GM21825 (cell line): Measurements from ENCODE around the gene SNRNP70.
"Not testable (repeated sequence)": the region's sequence is repeated elsewhere in the genome, so short reads cannot be mapped to it uniquely, and the experiment has no call there.

Experiments
- ATAC-seq: cut with Tn5 transposase; IDR thresholded peaks from one replicate; pipeline ENCODE4 v1.9.1; 2021; ENCODE audit warnings: mild to moderate bottlenecking, moderate library complexity; ENCODE audit not compliant: unreplicated experiment

The SNRNP70 gene, protein sequence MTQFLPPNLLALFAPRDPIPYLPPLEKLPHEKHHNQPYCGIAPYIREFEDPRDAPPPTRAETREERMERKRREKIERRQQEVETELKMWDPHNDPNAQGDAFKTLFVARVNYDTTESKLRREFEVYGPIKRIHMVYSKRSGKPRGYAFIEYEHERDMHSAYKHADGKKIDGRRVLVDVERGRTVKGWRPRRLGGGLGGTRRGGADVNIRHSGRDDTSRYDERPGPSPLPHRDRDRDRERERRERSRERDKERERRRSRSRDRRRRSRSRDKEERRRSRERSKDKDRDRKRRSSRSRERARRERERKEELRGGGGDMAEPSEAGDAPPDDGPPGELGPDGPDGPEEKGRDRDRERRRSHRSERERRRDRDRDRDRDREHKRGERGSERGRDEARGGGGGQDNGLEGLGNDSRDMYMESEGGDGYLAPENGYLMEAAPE

DNA sequence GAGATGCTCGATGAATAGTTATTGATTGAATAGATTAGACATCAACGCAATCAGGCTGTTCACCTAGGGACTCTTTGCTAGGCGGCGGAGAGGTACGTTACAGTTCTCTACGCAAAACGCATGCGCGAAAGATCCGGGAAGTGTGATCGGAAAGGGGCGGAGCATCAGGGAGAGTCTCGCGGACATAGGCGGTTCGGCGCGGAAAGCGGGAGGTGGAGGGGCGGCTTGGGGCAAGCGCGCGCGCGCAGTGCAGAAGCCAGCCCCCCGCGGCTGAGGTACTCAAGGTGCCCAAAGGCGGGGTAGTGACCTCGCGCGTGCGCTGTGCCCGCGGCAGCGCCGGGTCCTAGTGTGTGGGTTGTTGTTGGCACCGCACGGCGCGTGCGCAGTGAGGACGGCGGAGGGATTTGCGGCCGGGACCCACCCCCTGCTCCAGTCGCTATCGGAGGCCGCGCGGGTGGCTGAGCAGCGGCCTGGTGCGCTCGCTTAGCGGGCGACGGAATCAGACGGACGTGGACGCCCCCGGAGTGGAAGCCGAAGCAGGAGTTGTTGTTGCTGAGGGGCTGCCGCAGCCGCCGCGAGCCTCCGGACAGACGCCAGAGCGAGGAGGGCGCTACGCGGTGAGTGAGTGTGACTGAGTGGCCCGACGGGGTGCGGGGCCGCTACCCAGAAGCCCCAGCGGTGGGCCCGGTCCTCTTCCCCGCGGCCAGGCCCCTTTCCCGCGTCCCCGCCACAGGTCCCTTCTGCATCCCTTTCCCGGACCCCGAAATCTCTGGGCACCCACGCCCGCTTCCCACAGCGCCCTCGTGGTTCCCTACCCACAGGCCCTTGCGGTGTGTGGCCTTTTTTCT is at the start of gene SNRNP70:
Gene SNRNP70 (plus strand): TSS at position 432 of the 848 bp plus-strand sequence. CDS start 964 bp downstream, outside the sequence.
- ATAC-seq, result peak; percentile 76

DNA sequence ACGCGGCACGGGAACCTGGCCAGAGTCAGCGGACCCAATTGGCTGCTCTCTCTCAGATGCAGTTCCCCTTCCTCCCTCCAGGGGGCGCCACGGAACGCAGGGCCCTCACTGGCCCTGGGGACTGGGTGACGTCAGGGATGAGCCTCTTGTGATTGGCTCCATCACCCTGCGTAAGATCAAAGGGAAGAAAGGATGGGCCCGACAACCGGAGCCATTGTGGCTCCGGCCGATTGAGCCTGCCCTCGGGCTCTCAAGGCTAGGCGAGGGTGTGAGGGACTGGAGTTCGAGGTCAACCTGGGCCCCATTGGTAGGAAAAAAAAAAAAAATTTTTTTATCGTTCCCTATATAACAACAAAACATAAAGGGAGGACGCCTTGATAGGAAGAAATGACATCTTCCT is 48.4 kb upstream of the SNRNP70 start, which contains the start of gene CGB1:
Gene CGB1 (minus strand): TSS at position 81 of the 400 bp plus-strand sequence. CDS start 184 bp downstream, outside the sequence.
- not testable (repeated sequence) for ATAC-seq

DNA sequence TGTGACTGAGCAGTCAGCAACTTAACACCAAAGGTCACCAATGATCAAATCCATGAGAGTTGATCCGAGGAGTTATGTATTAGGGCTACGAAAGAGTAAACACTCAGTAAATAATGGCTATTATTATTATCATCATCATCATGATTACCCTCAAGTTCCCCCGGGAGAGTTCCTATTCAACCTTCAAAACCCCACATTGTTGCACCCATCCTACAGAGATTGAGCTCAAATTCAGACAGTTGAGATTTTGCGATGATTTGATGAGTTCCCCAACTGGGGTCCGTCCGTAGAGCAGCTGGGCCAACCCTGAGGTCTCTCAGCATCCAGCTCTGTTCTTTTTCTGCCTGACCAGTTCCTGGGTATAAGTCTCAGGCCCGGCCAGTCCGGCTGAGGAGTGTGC is 47.1 kb upstream of the SNRNP70 start:
- ATAC-seq, result not testable (repeated sequence)

DNA sequence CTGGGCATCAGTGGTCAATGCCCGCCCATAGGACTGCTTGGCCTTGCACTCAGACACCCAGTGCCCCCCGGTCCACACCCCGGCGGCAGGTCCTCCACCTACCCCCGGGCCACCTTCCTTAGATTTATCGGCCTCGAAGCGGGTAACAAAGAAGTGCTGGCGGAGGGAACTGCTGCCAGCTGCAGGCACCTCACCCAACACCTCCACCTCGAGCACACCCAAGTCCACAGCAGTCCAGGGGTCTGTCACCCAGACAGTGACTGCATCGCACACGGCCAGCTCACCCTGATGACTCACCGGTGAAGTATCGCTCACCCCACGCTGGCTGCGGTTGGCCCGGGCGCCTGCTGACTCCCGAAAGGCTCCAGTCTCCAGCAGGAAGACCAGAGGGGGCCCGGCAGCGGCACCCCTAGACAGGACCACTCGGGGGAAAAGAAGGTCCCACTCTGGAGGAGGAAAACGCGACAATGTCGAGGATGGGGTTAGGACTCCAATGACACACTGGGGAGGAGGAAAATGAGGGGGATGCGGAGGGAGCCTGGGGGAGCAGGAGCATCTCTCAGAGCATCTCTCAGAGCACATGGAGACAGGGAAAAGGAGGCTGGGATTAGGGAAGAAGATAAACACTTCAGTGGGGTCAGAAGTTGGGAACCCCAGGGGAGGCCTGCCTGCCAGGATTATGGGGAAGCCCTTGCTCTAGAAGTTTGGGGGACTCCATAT is 46.5 kb upstream of the SNRNP70 start:
- not testable (repeated sequence) for ATAC-seq

DNA sequence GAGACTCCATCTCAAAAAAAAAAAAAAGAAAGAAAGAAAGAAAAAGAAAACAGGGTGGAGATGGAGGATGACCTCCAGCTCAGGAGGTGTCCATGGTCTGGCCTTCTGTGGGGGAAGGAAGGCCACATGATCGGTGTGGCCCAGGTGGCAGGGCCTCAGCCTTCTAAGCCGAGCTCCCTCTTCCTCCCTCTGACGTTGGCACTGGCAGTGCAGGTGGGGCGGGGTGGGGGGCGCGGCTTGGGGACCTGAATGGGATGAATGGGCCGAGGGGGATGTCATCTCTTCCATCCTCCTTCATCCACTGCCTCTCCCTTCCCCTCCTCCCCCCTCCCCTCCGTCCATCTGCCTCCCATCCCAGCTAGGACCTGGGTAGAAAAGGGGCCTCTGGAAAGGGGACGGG is 45.5 kb upstream of the SNRNP70 start:
- not testable (repeated sequence) for ATAC-seq

DNA sequence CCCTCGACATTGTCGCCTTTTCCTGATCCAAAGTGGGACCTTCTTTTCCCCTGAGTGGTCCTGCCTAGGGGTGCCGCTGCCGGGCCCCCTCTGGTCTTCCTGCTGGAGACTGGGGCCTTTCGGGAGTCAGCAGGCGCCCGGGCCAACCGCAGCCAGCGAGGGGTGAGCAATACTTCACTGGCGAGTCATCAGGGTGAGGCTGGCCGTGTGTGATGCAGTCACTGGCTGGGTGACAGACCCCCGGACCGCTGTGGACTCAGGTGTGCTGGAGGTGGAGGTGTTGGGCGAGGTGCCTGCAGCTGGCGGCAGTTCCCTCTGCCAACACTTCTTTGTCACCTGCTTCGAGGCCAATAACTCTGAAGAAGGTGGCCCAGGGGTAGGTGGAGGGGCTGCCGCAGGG is 43.1 kb upstream of the SNRNP70 start:
- no peak for ATAC-seq

DNA sequence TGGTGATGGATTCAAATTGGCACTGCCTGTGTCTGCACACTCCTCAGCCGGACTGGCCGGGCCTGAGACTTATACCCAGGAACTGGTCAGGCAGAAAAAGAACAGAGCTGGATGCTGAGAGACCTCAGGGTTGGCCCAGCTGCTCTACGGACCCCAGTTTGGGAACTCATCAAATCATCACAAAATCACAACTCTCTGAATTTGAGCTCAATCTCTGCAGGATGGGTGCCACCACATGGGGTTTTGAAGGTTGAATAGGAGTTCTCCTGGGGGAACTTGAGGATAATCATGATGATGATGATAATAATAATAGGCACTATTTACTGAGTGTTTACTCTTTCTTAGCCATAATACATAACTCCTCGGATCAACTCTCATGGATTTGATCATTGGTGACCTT is 42.6 kb upstream of the SNRNP70 start:
- ATAC-seq, result not testable (repeated sequence)

DNA sequence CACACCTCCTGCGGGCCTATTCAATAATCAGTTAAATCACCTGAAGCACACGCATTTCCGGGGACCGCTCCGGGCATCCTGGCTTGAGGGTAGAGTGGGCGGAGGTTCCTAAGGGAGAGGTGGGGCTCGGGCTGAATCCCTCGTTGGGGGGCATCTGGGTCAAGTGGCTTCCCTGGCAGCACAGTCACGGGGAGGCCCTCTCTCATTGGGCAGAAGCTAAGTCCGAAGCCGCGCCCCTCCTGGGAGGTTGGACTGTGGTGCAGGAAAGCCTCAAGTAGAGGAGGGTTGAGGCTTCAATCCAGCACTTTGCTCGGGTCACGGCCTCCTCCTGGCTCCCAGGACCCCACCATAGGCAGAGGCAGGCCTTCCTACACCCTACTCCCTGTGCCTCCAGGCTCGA is 41.7 kb upstream of the SNRNP70 start, which contains the start of gene CGB5:
Gene CGB5 (plus strand): TSS at position 301 of the 400 bp plus-strand sequence. CDS start 362 bp downstream, outside the sequence.
- not testable (repeated sequence) for ATAC-seq

DNA sequence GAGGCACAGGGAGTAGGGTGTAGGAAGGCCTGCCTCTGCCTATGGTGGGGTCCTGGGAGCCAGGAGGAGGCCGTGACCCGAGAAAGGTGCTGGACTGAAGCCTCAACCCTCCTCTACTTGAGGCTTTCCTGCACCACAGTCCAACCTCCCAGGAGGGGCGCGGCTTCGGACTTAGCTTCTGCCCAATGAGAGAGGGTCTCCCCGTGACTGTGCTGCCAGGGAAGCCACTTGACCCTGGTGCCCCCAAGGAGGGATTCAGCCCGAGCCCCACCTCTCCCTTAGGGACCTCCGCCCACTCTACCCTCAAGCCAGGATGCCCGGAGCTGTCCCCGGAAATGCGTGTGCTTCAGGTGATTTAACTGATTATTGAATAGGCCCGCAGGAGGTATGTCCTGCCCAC is 36.2 kb upstream of the SNRNP70 start, which contains the start of gene CGB8:
Gene CGB8 (minus strand): TSS at position 101 of the 400 bp plus-strand sequence. CDS start 372 bp downstream, outside the sequence.
- ATAC-seq, result not testable (repeated sequence)

DNA sequence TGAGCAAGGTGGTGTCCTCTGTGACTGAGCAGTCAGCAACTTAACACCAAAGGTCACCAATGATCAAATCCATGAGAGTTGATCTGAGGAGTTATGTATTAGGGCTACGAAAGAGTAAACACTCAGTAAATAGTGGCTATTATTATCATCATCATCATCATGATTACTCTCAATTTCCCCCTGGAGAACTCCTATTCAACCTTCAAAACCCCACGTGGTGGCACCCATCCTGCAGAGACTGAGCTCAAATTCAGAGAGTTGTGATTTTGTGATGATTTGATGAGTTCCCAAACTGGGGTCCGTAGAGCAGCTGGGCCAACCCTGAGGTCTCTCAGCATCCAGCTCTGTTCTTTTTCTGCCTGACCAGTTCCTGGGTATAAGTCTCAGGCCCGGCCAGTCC is 35.4 kb upstream of the SNRNP70 start:
- ATAC-seq, result not testable (repeated sequence)

DNA sequence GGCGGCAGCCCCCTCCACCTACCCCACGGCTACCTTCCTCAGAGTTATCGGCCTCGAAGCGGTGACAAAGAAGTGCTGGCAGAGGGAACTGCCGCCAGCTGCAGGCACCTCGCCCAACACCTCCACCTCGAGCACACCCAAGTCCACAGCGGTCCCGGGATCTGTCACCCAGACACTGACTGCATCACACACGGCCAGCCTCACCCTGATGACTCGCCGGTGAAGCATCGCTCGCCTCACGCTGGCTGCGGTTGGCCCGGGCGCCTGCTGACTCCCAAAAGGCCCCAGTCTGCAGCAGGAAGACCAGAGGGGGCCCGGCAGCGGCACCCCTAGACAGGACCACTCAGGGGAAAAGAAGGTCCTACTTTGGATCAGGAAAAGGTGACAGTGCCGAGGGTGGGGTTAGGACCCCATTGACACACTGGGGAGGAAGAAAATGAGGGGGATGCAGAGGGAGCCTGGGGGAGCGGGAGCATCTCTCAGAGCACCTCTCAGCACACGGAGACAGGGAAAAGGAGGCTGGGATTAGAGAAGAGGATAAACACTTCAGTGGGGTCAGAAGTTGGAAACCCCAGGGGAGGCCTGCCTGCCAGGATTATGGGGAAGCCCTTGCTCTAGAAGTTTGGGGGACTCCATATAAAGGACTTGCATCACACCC is 34.7 kb upstream of the SNRNP70 start:
- not testable (repeated sequence) for ATAC-seq

DNA sequence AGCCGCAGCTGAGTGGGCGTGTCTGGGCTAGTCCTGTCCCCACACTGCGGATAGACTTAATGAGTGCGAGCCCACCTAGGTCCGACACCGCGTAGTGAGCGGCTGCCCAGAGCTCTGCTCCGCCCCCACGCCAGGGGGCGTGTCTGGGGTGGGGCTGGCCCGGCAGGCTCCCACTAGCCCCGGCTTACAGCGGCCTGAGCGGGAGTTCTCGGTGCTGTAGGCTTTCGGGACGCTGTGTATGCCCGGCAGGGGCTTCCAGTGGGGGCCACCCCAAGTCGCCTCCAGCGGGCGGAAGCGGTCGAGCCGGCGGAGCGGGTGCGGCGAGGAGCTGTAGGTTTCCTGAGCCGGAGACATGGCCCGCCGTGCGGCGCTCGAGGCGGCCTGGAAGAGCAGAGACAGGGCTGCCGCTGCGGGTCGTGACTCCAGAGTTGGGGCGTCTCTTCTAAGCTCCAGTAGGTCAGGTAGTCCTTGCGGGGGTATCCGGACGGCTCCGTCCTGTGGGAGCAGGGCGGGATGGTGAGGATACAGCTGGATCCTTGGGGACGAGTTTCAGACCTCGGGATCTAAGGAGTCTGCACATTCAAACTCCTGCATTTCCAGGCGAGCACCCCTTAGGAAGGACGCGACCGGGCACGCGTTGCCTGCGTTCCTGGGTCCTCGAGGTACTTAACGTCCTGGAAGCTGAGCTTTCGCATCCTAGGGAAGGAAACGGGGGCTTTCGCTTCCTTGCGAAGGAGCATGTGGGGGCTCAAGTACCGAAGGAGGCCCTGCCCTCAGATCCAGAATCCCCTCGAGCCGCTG is 28.9 kb upstream of the SNRNP70 start:
- no peak for ATAC-seq

DNA sequence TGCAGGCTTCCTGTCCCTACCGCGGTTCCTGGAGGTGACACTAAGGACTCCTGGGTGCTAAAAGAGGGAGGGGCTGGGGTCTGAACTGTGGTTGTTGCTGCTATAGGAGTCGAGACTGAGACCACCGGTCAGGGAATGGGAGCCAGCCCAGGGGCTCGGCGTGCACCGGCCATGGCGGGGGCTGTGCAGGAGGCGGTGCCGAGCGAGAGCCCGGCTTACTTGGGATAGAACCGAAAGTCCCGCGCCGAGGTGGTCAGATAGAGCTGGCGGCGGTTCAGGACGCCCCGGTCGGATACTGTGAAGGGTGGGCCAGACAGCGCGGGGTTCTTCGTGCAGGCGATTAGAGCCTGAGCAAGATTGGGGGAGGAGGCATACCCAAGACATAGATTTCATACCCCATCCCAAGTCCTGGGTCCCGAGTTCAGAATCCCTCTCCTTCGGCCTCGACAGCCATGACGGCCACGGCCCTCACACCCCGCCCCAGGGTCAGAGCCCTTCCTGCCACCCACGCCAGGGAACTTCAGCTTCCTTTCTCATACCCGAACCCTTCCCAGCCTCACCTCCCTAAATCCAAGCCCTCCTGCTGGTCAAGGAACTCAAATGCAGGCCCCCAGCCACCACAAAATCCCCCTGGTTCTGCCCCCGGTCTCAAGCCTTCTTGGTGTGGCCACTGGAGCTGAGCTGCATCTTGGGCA is 28.2 kb upstream of the SNRNP70 start:
- not testable (repeated sequence) for ATAC-seq

DNA sequence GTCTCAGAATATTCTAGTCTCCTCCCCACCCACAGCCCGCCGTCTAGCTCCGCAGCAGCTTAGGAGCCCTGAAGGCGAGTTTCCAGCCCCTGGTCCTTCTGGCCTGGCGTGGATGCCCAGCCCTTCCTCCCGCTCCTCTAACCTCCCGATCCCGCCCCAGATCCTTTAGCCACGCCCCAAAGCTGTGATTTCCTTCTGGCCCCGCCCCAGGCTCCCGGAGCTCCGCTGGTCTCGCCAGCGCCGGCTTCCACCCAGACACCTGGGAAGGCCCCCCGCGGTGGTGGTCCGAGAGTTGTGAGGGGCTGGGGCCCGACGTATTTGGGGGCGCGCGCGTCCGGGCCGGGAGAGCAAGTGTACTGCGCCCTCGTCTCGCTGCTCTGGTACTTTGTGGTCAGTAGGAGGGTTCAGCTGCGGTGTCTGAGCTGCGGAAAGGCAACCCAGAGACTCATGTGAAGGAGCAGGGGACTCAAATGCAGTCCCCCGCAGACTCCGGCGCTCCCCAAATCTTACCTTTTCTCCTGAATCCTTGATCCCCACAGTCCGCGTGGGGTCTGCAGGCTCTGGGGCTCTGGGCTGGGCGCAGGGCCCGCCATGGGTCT is 27.5 kb upstream of the SNRNP70 start, which contains the start of gene CGB7:
Gene CGB7 (minus strand): TSS at position 114 of the 599 bp plus-strand sequence. CDS start 2,374 bp downstream, outside the sequence.
- ATAC-seq, result no peak

DNA sequence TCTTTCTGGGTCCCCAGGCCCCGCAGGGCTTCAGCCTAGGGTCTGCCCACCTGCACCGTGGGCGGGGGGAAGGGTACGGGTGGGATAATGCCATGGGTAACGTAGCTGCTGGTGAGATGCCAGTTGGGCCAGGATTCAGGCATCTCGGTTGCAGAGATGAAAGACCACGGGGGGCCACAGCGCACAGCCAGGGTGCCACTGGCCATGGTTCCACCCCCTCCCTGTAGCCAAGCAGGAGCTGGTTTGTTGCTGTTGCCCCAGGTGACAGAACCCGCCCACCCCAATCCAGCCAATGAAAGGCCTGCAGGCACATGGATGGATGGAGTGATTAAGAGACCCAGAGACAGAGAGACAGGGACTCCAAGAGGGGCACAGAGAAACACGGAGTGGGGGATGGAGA is 26.7 kb upstream of the SNRNP70 start:
- no peak for ATAC-seq

DNA sequence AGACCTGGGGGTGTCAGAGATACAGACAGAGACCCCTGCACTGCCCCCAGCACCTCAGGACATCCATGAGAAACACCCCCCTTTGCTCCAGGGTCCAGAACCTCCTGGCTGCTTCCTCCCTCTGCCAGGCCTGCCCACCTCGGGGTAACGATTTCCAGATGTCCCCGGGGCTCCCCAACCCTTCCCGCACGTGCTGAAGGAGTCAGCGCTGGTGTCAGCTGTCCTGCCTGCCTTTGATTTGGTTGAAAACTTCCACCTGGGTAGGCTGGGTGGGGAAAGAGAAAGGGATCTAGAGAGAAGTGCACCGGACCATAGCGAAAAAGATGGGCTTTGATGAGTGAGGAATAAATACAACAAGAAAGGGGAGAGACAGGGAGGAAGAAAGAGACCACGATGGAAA is 26.2 kb upstream of the SNRNP70 start:
- no peak for ATAC-seq

DNA sequence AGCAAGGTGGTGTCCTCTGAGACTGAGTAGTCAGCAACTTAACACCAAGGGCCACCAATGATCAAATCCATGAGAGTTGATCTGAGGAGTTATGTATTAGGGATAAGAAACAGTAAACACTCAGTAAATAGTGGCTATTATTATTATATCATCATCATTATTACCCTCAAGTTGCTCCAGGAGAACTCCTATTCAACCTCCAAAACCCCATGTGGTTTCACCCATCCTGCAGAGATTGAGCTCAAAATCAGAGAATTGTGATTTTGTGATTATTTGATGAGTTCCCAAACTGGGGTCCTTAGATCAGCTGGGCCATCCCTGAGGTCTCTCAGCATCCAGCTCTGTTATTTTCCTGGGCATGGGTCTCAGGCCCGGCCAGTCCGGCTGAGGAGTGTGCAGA is 24.3 kb upstream of the SNRNP70 start:
- no peak for ATAC-seq

DNA sequence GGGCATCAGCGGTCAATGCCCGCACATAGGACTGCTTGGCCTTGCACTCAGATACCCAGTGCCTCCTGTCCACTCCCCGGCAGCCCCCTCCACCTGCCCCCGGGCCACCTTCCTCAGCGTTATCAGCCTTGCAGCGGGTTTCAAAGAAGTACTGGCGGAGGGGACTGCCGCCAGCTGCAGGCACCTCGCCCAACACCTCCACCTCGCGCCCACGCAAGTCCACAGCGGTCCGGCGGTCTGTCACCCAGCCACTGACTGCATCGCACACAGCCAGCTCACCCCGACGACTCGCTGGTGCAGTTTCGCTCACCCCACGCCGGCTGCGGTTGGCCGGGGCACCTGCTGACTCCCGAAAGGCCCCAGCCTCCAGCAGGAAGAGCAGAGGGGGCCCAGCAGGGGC is 23.8 kb upstream of the SNRNP70 start:
- ATAC-seq, result no peak
